Fibroblast of lung (primary cell): ENCODE measurements around the gene MKNK1.

Experiments used
- EZH2 ChIP-seq: IDR thresholded peaks from 2 replicates; pipeline ENCODE4 v1.5.1; 2012; ENCODE audit warnings: low read length, control low read depth, mild to moderate bottlenecking; ENCODE audit errors: missing control alignments
- TF ChIP-seq, protein P1 (sequence below), 2 donors: IDR thresholded peaks in 1 of 2; conservative IDR thresholded peaks in 1 of 2; 1 replicate in 1 of 2; 2 replicates in 1 of 2; pipeline ENCODE4 v1.5.1; 2011 to 2012; ENCODE audit warnings: low read length in 2 of 2, control low read depth in 1 of 2, inconsistent platforms in 1 of 2, low read depth in 1 of 2, mild to moderate bottlenecking in 1 of 2

DNA sequence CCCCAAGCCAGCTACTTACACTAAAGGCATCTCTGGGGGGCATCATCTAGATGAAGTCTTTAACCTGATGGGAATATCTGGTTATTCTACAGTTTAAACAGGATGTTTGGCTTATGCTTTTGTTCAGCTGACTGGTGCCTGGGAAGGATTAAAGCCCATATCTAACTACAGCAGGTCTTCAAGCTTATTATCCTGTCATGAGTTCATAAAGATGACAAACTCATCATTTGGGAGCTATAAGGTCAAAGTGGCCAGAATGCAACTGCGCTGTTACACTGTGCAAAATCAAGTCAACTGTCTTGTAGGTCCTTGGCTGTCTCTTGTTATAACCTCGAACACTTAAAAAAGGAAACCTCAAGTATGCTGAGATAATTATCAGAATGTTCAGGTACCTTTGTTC is 31.1 kb upstream of the MKNK1 start:
- TF ChIP-seq, protein P1, sequence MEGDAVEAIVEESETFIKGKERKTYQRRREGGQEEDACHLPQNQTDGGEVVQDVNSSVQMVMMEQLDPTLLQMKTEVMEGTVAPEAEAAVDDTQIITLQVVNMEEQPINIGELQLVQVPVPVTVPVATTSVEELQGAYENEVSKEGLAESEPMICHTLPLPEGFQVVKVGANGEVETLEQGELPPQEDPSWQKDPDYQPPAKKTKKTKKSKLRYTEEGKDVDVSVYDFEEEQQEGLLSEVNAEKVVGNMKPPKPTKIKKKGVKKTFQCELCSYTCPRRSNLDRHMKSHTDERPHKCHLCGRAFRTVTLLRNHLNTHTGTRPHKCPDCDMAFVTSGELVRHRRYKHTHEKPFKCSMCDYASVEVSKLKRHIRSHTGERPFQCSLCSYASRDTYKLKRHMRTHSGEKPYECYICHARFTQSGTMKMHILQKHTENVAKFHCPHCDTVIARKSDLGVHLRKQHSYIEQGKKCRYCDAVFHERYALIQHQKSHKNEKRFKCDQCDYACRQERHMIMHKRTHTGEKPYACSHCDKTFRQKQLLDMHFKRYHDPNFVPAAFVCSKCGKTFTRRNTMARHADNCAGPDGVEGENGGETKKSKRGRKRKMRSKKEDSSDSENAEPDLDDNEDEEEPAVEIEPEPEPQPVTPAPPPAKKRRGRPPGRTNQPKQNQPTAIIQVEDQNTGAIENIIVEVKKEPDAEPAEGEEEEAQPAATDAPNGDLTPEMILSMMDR (conservative IDR thresholded peaks at IDR 0.05 in 1 of 2, IDR thresholded peaks at IDR 0.05 in 1 of 2; ENCODE audit: low read depth in 1 of 2, low read length in 2 of 2), result no peak
- no peak for TF ChIP-seq EZH2
